Regular cardiac myocyte (primary cell): Measurements from ENCODE around the gene PKHD1. TPM values are rescaled to one million over a fixed set of nuclear protein-coding genes. Genes with fewer than 3 reads are reported as not detected.

Experiments
- total RNA-seq: library from RNA; depleted of rRNA; stranded (reverse); fragments of >200 nt; gene quantifications from 2 replicates; pipeline ENCODE4 v1.2.3, GENCODE V29; 2014

Gene PKHD1, protein sequence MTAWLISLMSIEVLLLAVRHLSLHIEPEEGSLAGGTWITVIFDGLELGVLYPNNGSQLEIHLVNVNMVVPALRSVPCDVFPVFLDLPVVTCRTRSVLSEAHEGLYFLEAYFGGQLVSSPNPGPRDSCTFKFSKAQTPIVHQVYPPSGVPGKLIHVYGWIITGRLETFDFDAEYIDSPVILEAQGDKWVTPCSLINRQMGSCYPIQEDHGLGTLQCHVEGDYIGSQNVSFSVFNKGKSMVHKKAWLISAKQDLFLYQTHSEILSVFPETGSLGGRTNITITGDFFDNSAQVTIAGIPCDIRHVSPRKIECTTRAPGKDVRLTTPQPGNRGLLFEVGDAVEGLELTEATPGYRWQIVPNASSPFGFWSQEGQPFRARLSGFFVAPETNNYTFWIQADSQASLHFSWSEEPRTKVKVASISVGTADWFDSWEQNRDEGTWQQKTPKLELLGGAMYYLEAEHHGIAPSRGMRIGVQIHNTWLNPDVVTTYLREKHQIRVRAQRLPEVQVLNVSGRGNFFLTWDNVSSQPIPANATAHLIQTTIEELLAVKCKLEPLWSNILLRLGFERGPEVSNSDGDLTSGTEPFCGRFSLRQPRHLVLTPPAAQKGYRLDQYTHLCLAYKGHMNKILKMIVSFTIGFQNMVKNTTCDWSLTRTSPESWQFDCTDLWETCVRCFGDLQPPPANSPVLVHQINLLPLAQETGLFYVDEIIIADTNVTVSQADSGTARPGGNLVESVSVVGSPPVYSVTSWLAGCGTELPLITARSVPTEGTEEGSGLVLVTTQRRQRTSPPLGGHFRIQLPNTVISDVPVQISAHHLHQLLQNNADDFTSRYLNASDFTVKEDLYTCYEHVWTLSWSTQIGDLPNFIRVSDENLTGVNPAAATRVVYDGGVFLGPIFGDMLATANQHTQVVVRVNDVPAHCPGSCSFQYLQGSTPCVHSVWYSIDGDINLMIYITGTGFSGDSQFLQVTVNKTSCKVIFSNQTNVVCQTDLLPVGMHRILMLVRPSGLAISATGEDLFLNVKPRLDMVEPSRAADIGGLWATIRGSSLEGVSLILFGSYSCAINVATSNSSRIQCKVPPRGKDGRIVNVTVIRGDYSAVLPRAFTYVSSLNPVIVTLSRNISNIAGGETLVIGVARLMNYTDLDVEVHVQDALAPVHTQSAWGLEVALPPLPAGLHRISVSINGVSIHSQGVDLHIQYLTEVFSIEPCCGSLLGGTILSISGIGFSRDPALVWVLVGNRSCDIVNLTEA (N-terminal part only)
- under 0.01 TPM in 2 replicates for total RNA-seq

DNA sequence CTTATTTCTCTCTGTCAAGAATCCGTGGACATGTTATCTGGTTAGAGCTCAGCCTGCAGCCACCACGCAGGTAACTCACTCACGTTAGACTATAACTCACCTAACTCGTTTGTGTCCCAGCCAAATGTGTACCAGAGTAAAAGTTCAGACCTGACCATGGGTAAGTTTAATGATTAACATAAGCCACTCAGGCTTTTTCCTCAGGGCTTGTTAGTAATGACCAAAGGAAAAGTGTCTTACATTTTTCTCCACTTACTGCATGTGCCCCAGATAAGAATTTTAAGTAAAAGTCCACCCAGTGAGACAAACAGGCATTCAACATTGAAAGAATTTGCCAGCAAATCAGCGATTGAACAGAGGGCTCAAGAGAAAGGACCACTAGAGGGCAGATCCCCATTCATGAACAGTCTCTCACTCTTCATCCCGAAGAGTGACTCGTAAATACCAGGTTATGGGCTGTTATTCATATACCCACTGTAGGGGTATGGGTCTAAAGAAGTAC lies at the start of gene PKHD1:
TSS of gene PKHD1 (minus strand) at position 116 of the 502 bp plus-strand sequence. CDS start 2,680 bp downstream, outside the sequence.

Other genes starting within 250 kb of the PKHD1 start
- gene IL17A, start 98.8 kb upstream of the PKHD1 start, total RNA-seq: not detected in 2 replicates
- not detected in 2 replicates for gene IL17F, start 156.9 kb upstream of the PKHD1 start, total RNA-seq
- gene MCM3, start 197.1 kb upstream of the PKHD1 start, total RNA-seq: 22.6 and 96.6 TPM in 2 replicates